Common myeloid progenitor, CD34-positive (primary cell): ENCODE results near the gene GRHL1.
"Not testable (repeated sequence)": the region's sequence is repeated elsewhere in the genome, so short reads cannot be mapped to it uniquely, and the experiment has no call there.

Experiments
- CTCF ChIA-PET: fragments of 350-600 bp; sonication (Branson Sonifier 250); formaldehyde crosslinking; loops from one replicate; lab custom pipeline; 2021; ENCODE audit warnings: antibody characterized with exemption; lab: Charles Lee
- POLR2A ChIA-PET: fragments of 350-600 bp; sonication (Branson Sonifier 250); formaldehyde crosslinking; loops from one replicate; lab custom pipeline; 2021; ENCODE audit warnings: antibody characterized with exemption; lab: Charles Lee
- DNase-seq, 3 donors: peaks; one replicate each; pipeline versions ENCODE4 v3.0.0 to v3.0.0-alpha.2; 2013
- H3K27ac ChIP-seq, 2 experiments: 1 replicate in 1 of 2; 2 replicates in 1 of 2; pipeline ENCODE4 v1.7.0; 2013; ENCODE audit warnings: inconsistent platforms in 2 of 2, low read length in 2 of 2, mild to moderate bottlenecking in 2 of 2, low read depth in 1 of 2, moderate library complexity in 1 of 2; ENCODE audit not compliant: severe bottlenecking in 2 of 2, insufficient read depth in 1 of 2, poor library complexity in 1 of 2
- H3K27me3 ChIP-seq, 5 experiments: replicated peaks in 2 of 5; 1 replicate in 3 of 5; 2 replicates in 2 of 5; pipeline versions ENCODE4 v1.6.1 to v1.7.0; 2013; ENCODE audit warnings: low read length in 4 of 5, mild to moderate bottlenecking in 2 of 5, moderate library complexity in 2 of 5, inconsistent platforms in 1 of 5; ENCODE audit not compliant: insufficient read depth in 5 of 5, control insufficient read depth in 4 of 5
- H3K36me3 ChIP-seq, 4 experiments: 1 replicate in 2 of 4; 2 replicates in 2 of 4; pipeline versions ENCODE4 v1.6.1 to v1.7.0; 2013; ENCODE audit warnings: low read length in 3 of 4, control low read depth in 1 of 4, mild to moderate bottlenecking in 1 of 4; ENCODE audit not compliant: control insufficient read depth in 4 of 4, insufficient read depth in 4 of 4
- H3K4me1 ChIP-seq, 4 experiments: 1 replicate in 3 of 4; 2 replicates in 1 of 4; pipeline versions ENCODE4 v1.6.1 to v1.7.1; 2013; ENCODE audit warnings: low read length in 3 of 4, mild to moderate bottlenecking in 3 of 4, control low read depth in 1 of 4, inconsistent platforms in 1 of 4, moderate library complexity in 1 of 4; ENCODE audit not compliant: control insufficient read depth in 4 of 4, insufficient read depth in 4 of 4; ENCODE audit errors: control extremely low read depth in 1 of 4
- H3K4me3 ChIP-seq, 7 experiments: 1 replicate in 4 of 7; 2 replicates in 3 of 7; pipeline versions ENCODE4 v1.5.1 to v1.7.0; 2013; ENCODE audit warnings: mild to moderate bottlenecking in 7 of 7, low read length in 6 of 7, moderate library complexity in 6 of 7, inconsistent platforms in 2 of 7, low read depth in 2 of 7, control low read depth in 1 of 7; ENCODE audit not compliant: insufficient read depth in 4 of 7, control insufficient read depth in 1 of 7; ENCODE audit errors: extremely low read depth in 1 of 7
- H3K9me3 ChIP-seq, 5 experiments: 1 replicate in 4 of 5; 2 replicates in 1 of 5; pipeline versions ENCODE4 v1.6.1 to v1.7.1; 2013; ENCODE audit warnings: low read length in 4 of 5, mild to moderate bottlenecking in 2 of 5, inconsistent platforms in 1 of 5, low read depth in 1 of 5, moderate library complexity in 1 of 5; ENCODE audit not compliant: control insufficient read depth in 4 of 5, insufficient read depth in 2 of 5; ENCODE audit errors: control extremely low read depth in 1 of 5
- WGBS: methylation state at CpG from one replicate; pipeline ENCODE4 v1.1.5; 2013; ENCODE audit not compliant: insufficient coverage; 5-methylcytosine and 5-hydroxymethylcytosine counted together

GRHL1 gene

DNA sequence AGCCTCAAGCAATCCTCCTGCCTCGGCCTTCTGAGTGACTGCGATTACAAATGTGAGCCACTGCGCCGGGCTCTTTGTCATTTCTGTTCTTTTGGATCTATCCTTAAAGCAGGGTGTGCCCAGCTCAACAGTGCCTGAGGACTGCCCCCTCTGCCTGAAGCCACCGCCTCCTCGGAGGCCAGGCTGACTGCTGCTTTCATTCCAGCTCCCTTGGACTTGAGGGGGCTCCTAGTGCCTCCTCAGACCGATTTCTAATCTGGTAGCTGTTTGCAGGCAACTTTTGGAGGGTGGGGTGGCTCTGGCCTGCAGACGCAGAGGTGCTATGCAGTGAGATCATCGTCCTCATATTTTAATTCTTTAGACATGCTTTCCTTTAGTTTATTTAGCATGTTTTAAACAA is 55.9 kb downstream of the GRHL1 start:
- no peaks in the 10 kb centered on the region for H3K36me3 ChIP-seq
- no peak for DNase-seq
- ChIA-PET CTCF (interaction anchor here (0.9 to 1.4 kb wide), 2 partner anchors 12 to 29 kb away, joined by 3 read pairs; no protein-coding TSS in a partner anchor), POLR2A (no interaction called here)
- H3K27me3 ChIP-seq, result peaks cover 0 to 41% (median 11%) of the 10 kb centered on the region in 5 experiments
- H3K9me3 ChIP-seq, result peaks cover 0 to 8% (median 3%) of the 10 kb centered on the region in 5 experiments
- no peak overlapping the region for H3K27ac ChIP-seq
- WGBS, result 92% methylated on average over 7 of the region's 9 CpGs
- H3K4me1 ChIP-seq, result peaks cover 0 to 5% (median 4%) of the 10 kb centered on the region in 4 experiments
- no peak overlapping the region for H3K4me3 ChIP-seq

- ChIA-PET POLR2A (no interaction called here), CTCF (interaction anchor here (1.1 to 1.5 kb wide), 4 partner anchors 9 to 28 kb away, joined by 3 to 8 read pairs (median 3); no protein-coding TSS in a partner anchor)
- no peak for DNase-seq
- H3K27me3 ChIP-seq, result peaks cover 0 to 41% (median 11%) of the 10 kb centered on the region in 5 experiments
- H3K9me3 ChIP-seq, result peaks cover 0 to 15% (median 3%) of the 10 kb centered on the region in 5 experiments
- H3K4me3 ChIP-seq, result no peak overlapping the region
- H3K4me1 ChIP-seq, result peaks cover 0 to 5% (median 4%) of the 10 kb centered on the region in 4 experiments
- WGBS, result 80% methylated on average over 21 of the region's 22 CpGs
- H3K27ac ChIP-seq, result no peak overlapping the region
- H3K36me3 ChIP-seq, result no peaks in the 10 kb centered on the region
These were observed 56.7 kb downstream of the GRHL1 start for GRCh38 chr2:10007921-10008808.

DNA sequence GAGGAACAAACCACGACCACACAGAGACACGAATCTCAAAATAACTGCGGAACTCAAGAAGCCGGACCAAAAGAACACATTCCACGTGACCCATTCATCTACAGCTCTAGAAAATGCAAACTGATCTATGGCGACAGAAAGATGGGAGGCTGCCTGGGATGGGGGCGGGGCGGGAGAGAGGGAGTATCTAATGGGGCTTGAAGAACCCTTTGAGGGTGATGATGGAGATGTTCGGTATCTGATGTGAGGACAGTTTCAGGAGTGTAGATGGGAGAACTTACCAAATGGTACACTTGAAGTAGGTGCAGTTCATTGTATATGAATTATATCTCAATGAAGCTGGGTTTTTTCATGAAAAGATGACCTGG is 57.3 kb downstream of the GRHL1 start:
- no peak overlapping the region for H3K27ac ChIP-seq
- no peak for DNase-seq
- CTCF ChIA-PET, result interaction anchor here (1.1 to 1.5 kb wide), 4 partner anchors 8 to 27 kb away, joined by 3 to 8 read pairs (median 3); no protein-coding TSS in a partner anchor
- POLR2A ChIA-PET, result no interaction called here
- peaks cover 0 to 5% (median 4%) of the 10 kb centered on the region in 4 experiments for H3K4me1 ChIP-seq
- no peaks in the 10 kb centered on the region for H3K36me3 ChIP-seq
- H3K9me3 ChIP-seq, result peaks cover 0 to 15% (median 3%) of the 10 kb centered on the region in 5 experiments
- H3K4me3 ChIP-seq, result no peak overlapping the region
- peaks cover 0 to 41% (median 10%) of the 10 kb centered on the region in 5 experiments for H3K27me3 ChIP-seq
- 95% methylated on average over 9 of the region's 9 CpGs for WGBS

DNA sequence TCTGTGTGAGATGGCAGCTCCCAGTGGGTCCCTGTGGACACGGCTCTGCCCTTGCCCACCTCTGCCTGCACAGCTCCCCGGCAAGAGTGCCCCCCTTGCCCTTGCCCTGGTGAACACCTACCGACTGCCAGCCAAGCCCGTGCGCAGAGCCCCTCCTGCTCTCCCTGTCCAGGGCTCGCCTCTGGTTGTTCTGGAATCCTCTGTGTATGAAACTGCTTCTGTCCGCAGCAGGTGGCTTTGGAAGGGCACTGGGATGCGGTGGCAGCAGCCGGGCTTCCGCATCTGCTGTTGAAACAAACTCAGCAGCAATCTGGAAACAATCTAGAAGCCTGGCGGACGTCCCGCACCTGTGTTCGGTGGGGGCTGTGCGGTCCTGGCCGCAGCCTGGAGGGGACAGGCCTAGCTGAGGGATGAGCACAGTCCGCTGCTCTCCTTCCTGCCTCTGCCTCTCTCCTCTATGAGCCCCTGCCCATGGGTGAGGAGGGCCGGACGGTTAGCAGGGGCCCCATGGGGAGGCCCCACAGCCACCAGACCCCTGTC is 57.8 kb downstream of the GRHL1 start:
- 95% methylated on average over 19 of the region's 19 CpGs for WGBS

GRCh38 chr2:10009811-10010781 is 58.6 kb downstream of the GRHL1 start:
- Histone ChIP-seq H3K4me1 (peaks cover 0 to 5% (median 4%) of the 10 kb centered on the region in 4 experiments), H3K36me3 (no peaks in the 10 kb centered on the region), H3K4me3 (no peak overlapping the region), H3K27me3 (peaks cover 0 to 41% (median 7%) of the 10 kb centered on the region in 5 experiments), H3K9me3 (peaks cover 0 to 19% (median 3%) of the 10 kb centered on the region in 5 experiments), H3K27ac (no peak overlapping the region)
- 98% methylated on average over 29 of the region's 36 CpGs for WGBS
- ChIA-PET POLR2A (no interaction called here), CTCF (no interaction called here)
- no peak for DNase-seq

More for the DNA sequence above, 57.8 kb downstream of the GRHL1 start:
- Histone ChIP-seq H3K9me3 (peaks cover 0 to 15% (median 3%) of the 10 kb centered on the region in 5 experiments), H3K4me3 (no peak overlapping the region), H3K27me3 (peaks cover 0 to 41% (median 9%) of the 10 kb centered on the region in 5 experiments), H3K4me1 (peaks cover 0 to 5% (median 4%) of the 10 kb centered on the region in 4 experiments), H3K36me3 (no peaks in the 10 kb centered on the region), H3K27ac (no peak overlapping the region)
- POLR2A ChIA-PET, result no interaction called here
- CTCF ChIA-PET, result interaction anchor here (1.1 to 1.5 kb wide), 3 partner anchors 7 to 25 kb away, joined by 3 to 8 read pairs (median 3); no protein-coding TSS in a partner anchor
- no peak for DNase-seq

GRCh38 chr2:10010861-10011605 is 59.5 kb downstream of the GRHL1 start:
- WGBS, result 96% methylated on average over 51 of the region's 52 CpGs
- POLR2A ChIA-PET, result interaction anchor here (0.7 kb wide), 1 partner anchor 122 kb away, joined by 6 read pairs; no protein-coding TSS in a partner anchor
- CTCF ChIA-PET, H3K4me1 ChIP-seq, H3K4me3 ChIP-seq, DNase-seq, H3K27ac ChIP-seq, H3K36me3 ChIP-seq: not testable (repeated sequence)
- Histone ChIP-seq H3K27me3 (peaks cover 0 to 32% (median 7%) of the 10 kb centered on the region in 5 experiments), H3K9me3 (peaks cover 0 to 16% (median 0%) of the 10 kb centered on the region in 5 experiments)
